Prostate gland (tissue), 2 donors: ENCODE data around the gene FNDC3B. TPM values are rescaled to one million over a fixed set of nuclear protein-coding genes. Genes with fewer than 3 reads are reported as not detected.

Experiments
- DNase-seq: peaks from one replicate; pipeline ENCODE4 v3.0.0-alpha.2; 2019; ENCODE audit warnings: low spot score
- H3K27ac ChIP-seq, 2 donors: fragments of 200-600 bp; sonication (generic); 2 replicates each; pipeline ENCODE4 v1.5.1; 2017 to 2019
- H3K27me3 ChIP-seq: fragments of 200-600 bp; sonication (generic); replicated peaks from 2 replicates; pipeline ENCODE4 v1.5.1; 2019; ENCODE audit not compliant: insufficient read depth
- H3K36me3 ChIP-seq, 2 donors: fragments of 200-600 bp; sonication (generic); 1 replicate in 1 of 2; 2 replicates in 1 of 2; pipeline versions ENCODE4 v1.5.1 to v1.8.1; 2017 to 2019
- H3K4me1 ChIP-seq: fragments of 200-600 bp; sonication (generic); replicated peaks from 2 replicates; pipeline ENCODE4 v1.5.1; 2019
- H3K4me3 ChIP-seq, 2 donors: fragments of 200-600 bp; sonication (generic); 2 replicates each; pipeline ENCODE4 v1.5.1; 2017 to 2019
- H3K9me3 ChIP-seq: fragments of 200-600 bp; sonication (generic); 2 replicates; pipeline ENCODE4 v1.5.1; 2017
- CTCF ChIP-seq, 4 experiments: fragments of 200-600 bp in 2 of 4; fragments of 450-650 bp in 2 of 4; sonication (generic) in 2 of 4; IDR thresholded peaks; 1 replicate in 3 of 4; 2 replicates in 1 of 4; pipeline ENCODE4 v1.5.1; 2016 to 2019; ENCODE audit warnings: antibody characterized with exemption in 4 of 4, mild to moderate bottlenecking in 2 of 4, moderate library complexity in 2 of 4
- POLR2A ChIP-seq: fragments of 450-650 bp; IDR thresholded peaks from one replicate; pipeline ENCODE4 v1.6.1; 2016; ENCODE audit warnings: antibody characterized with exemption, mild to moderate bottlenecking
- POLR2AphosphoS5 ChIP-seq: sonication (generic); formaldehyde crosslinking; IDR thresholded peaks from one replicate; pipeline ENCODE4 v1.6.1; 2017; ENCODE audit warnings: antibody characterized with exemption
- WGBS: methylation state at CpG from one replicate; pipeline ENCODE4 v1.1.5; 2018; 5-methylcytosine and 5-hydroxymethylcytosine counted together
- intact Hi-C: fragments of 100-400 bp; cut with DNase I; formaldehyde crosslinking; loops from one replicate; pipeline ENCODE4 v1.14.2; 2022
- total RNA-seq, 2 donors: library from RNA; depleted of rRNA; stranded (reverse); fragments of >200 nt; gene quantifications; one replicate each; pipeline ENCODE4 v1.1.0, GENCODE V29; 2016

The FNDC3B gene
- total RNA-seq, 2 donors from 2014 or later = 35.9 to 62.4 TPM

GRCh38 chr3:172231318-172231901, 192.0 kb downstream of the FNDC3B start:
- 84% methylated on average over 8 of the region's 8 CpGs for WGBS
- Histone ChIP-seq H3K4me3 (no peak overlapping the region), H3K9me3 (no peaks in the 10 kb centered on the region), H3K27ac (no peak overlapping the region), H3K4me1 (no peaks in the 10 kb centered on the region), H3K27me3 (no peaks in the 10 kb centered on the region), H3K36me3 (no peaks in the 10 kb centered on the region)
- no peak for DNase-seq
- intact Hi-C loops = no loop called here
- TF ChIP-seq POLR2AphosphoS5 (no peak), POLR2A (no peak), CTCF (IDR thresholded peaks at IDR 0.05) (no peak)

GRCh38 chr3:172232579-172233212, 193.3 kb downstream of the FNDC3B start:
- H3K9me3 ChIP-seq = no peaks in the 10 kb centered on the region
- no peak overlapping the region for H3K4me3 ChIP-seq
- WGBS = 83% methylated on average over 3 of the region's 3 CpGs
- no peak overlapping the region for H3K27ac ChIP-seq
- no peaks in the 10 kb centered on the region for H3K4me1 ChIP-seq
- intact Hi-C loops = no loop called here
- no peak for TF ChIP-seq POLR2AphosphoS5
- TF ChIP-seq CTCF (IDR thresholded peaks at IDR 0.05) = no peak
- no peak for TF ChIP-seq POLR2A
- H3K27me3 ChIP-seq = no peaks in the 10 kb centered on the region
- no peaks in the 10 kb centered on the region for H3K36me3 ChIP-seq
- no peak for DNase-seq

GRCh38 chr3:172233474-172234277, 194.3 kb downstream of the FNDC3B start:
- no peak overlapping the region for H3K27ac ChIP-seq
- intact Hi-C loops = no loop called here
- H3K27me3 ChIP-seq = no peaks in the 10 kb centered on the region
- no peaks in the 10 kb centered on the region for H3K9me3 ChIP-seq
- H3K4me3 ChIP-seq = no peak overlapping the region
- WGBS = 82% methylated on average over 8 of the region's 8 CpGs
- no peak for DNase-seq
- H3K36me3 ChIP-seq = no peaks in the 10 kb centered on the region
- H3K4me1 ChIP-seq = no peaks in the 10 kb centered on the region
- TF ChIP-seq CTCF (IDR thresholded peaks at IDR 0.05) (no peak), POLR2A (no peak), POLR2AphosphoS5 (no peak)

GRCh38 chr3:172235698-172236097, 196.3 kb downstream of the FNDC3B start:
- intact Hi-C loops = no loop called here
- Histone ChIP-seq H3K4me3 (no peak overlapping the region), H3K27ac (no peak overlapping the region), H3K4me1 (no peaks in the 10 kb centered on the region), H3K9me3 (no peaks in the 10 kb centered on the region), H3K36me3 (no peaks in the 10 kb centered on the region), H3K27me3 (no peaks in the 10 kb centered on the region)
- DNase-seq = no peak
- TF ChIP-seq CTCF (IDR thresholded peaks at IDR 0.05) = no peak
- no peak for TF ChIP-seq POLR2AphosphoS5
- TF ChIP-seq POLR2A = no peak
